LNCAP (cell line): ENCODE measurements around the gene RBPJL.

Experiments
- CTCF ChIP-seq: fragments of 450-650 bp; IDR thresholded peaks from 2 replicates; pipeline ENCODE4 v1.5.1; 2017; ENCODE audit warnings: mild to moderate bottlenecking

The RBPJL gene

GRCh38 chr20:45341579-45341938, 34.9 kb downstream of the RBPJL start:
- TF ChIP-seq CTCF = no peak

- no peak for TF ChIP-seq CTCF
Measured at GRCh38 chr20:45341939-45342854, 35.6 kb downstream of the RBPJL start.

GRCh38 chr20:45342855-45343531, 36.4 kb downstream of the RBPJL start:
- TF ChIP-seq CTCF = no peak

- TF ChIP-seq CTCF = no peak
Measured at GRCh38 chr20:45343532-45344167, 37.0 kb downstream of the RBPJL start.

GRCh38 chr20:45344168-45344860, 37.7 kb downstream of the RBPJL start:
- TF ChIP-seq CTCF = no peak

- no peak for TF ChIP-seq CTCF
Measured at GRCh38 chr20:45345104-45345936, 38.7 kb downstream of the RBPJL start.
